Motor neuron (in vitro differentiated cells): ENCODE data around the gene ACKR2. TPM values are rescaled to one million over a fixed set of nuclear protein-coding genes. Genes with fewer than 3 reads are reported as not detected.
A peak's percentile ranks its signal among the peaks of the same experiment; 100 is the strongest.

Source experiments
- ATAC-seq, 8 experiments: fragments of 200-7000 bp; cut with Tn5 transposase; replicated peaks in 6 of 8; 2 replicates each; pipeline ENCODE4 v1.8.0; 2021; ENCODE audit warnings: mild to moderate bottlenecking in 8 of 8, moderate library complexity in 8 of 8
- H3K27ac ChIP-seq, 2 donors: fragments of 250-450 bp; sonication (Bioruptor Pico); 2 replicates each; pipeline ENCODE4 v1.9.0; 2021; ENCODE audit warnings: antibody characterized with exemption in 2 of 2, mild to moderate bottlenecking in 2 of 2, moderate library complexity in 1 of 2
- H3K4me1 ChIP-seq, 2 donors: fragments of 250-450 bp; sonication (Bioruptor Pico); replicated peaks in 1 of 2; 2 replicates each; pipeline ENCODE4 v1.6.1; 2021; ENCODE audit warnings: antibody characterized with exemption in 2 of 2, mild to moderate bottlenecking in 2 of 2, moderate library complexity in 1 of 2
- H3K4me3 ChIP-seq, 5 donors: fragments of 250-450 bp; sonication (Bioruptor Pico); 2 replicates each; pipeline ENCODE4 v1.9.0; 2021; ENCODE audit warnings: antibody characterized with exemption in 5 of 5, mild to moderate bottlenecking in 5 of 5, moderate library complexity in 4 of 5
- WGBS, 10 experiments: fragments of 450-650 bp; shearing (Covaris generic); methylation state at CpG; one replicate each; pipeline ENCODE4 v1.0.0; 2022; 5-methylcytosine and 5-hydroxymethylcytosine counted together
- in situ Hi-C, 9 experiments: fragments of 400-800 bp; cut with MboI; loops; one replicate each; pipeline ENCODE4 v1.15.0; 2021; ENCODE audit warnings: low sequenced_read_pairs in 9 of 9, low pct_unique_long_range_greater_than_20kb in 2 of 9; ENCODE audit not compliant: unreplicated experiment in 9 of 9
- total RNA-seq, 8 experiments: library from RNA; unstranded; fragments of 300-600 nt; gene quantifications; 2 replicates each; pipeline versions ENCODE4 v1.2.3 to v1.2.4, GENCODE V29; 2022

Gene ACKR2
- total RNA-seq, 8 experiments from 2014 or later = 0.31 to 0.87 (median 0.38) TPM; not detected in 1

- no peak overlapping the region for H3K4me3 ChIP-seq
- in situ Hi-C loops = no loop called here
- WGBS, 10 experiments = 40% methylated on average over 1 of the region's 1 CpG; no CpG with 5 or more reads in 8 of the 10 experiments
- no peaks in the 10 kb centered on the region for H3K4me1 ChIP-seq
- H3K27ac ChIP-seq = no peak overlapping the region
- no peak for ATAC-seq
Observed at GRCh38 chr3:42844412-42844713, 35.1 kb downstream of the ACKR2 start.

- 60 to 100% (median 85%) methylated on average over 1 to 4 of the region's 4 CpGs; no CpG with 5 or more reads in 4 of the 10 experiments for WGBS, 10 experiments
Observed at GRCh38 chr3:42844815-42845214, 35.6 kb downstream of the ACKR2 start.

GRCh38 chr3:42846685-42847522 is 37.7 kb downstream of the ACKR2 start:
- Histone ChIP-seq H3K27ac (no peak overlapping the region), H3K4me3 (no peak overlapping the region), H3K4me1 (no peaks in the 10 kb centered on the region)
- 6 to 83% (median 33%) methylated on average over 1 to 4 of the region's 5 CpGs; no CpG with 5 or more reads in 1 of the 10 experiments for WGBS, 10 experiments
- in situ Hi-C loops = no loop called here
- peak in 1 of 8 experiments; percentile 16 for ATAC-seq

More at GRCh38 chr3:42844815-42845214, 35.6 kb downstream of the ACKR2 start:
- Histone ChIP-seq H3K4me3 (no peak overlapping the region), H3K4me1 (no peaks in the 10 kb centered on the region), H3K27ac (no peak overlapping the region)
- in situ Hi-C loops = no loop called here
- ATAC-seq = no peak

- no peak overlapping the region for H3K27ac ChIP-seq
- in situ Hi-C loops = no loop called here
- ATAC-seq = peak in 3 of 8 experiments; percentile 61 to 78 (median 73)
- H3K4me1 ChIP-seq = no peaks in the 10 kb centered on the region
- WGBS, 10 experiments = 0 to 100% (median 50%) methylated on average over 1 to 2 of the region's 4 CpGs; no CpG with 5 or more reads in 4 of the 10 experiments
- no peak overlapping the region for H3K4me3 ChIP-seq
Observed at GRCh38 chr3:42847731-42848130, 38.5 kb downstream of the ACKR2 start.

- Histone ChIP-seq H3K4me3 (no peak overlapping the region), H3K4me1 (no peaks in the 10 kb centered on the region), H3K27ac (no peak overlapping the region)
- WGBS, 10 experiments = 60 to 93% (median 87%) methylated on average over 1 to 7 of the region's 7 CpGs; no CpG with 5 or more reads in 2 of the 10 experiments
- in situ Hi-C loops = no loop called here
- ATAC-seq = no peak
Observed at GRCh38 chr3:42849017-42849416, 39.8 kb downstream of the ACKR2 start.

- no peak for ATAC-seq
- in situ Hi-C loops = no loop called here
- WGBS, 10 experiments = 40 to 72% methylated on average over 1 to 3 of the region's 3 CpGs; no CpG with 5 or more reads in 8 of the 10 experiments
- H3K27ac ChIP-seq = no peak overlapping the region
- no peaks in the 10 kb centered on the region for H3K4me1 ChIP-seq
- H3K4me3 ChIP-seq = no peak overlapping the region
Observed at GRCh38 chr3:42850263-42850662, 41.0 kb downstream of the ACKR2 start.

- WGBS, 10 experiments = 50 to 100% (median 88%) methylated on average over 1 to 4 of the region's 6 CpGs; no CpG with 5 or more reads in 5 of the 10 experiments
- in situ Hi-C loops = no loop called here
- Histone ChIP-seq H3K4me1 (no peaks in the 10 kb centered on the region), H3K27ac (no peak overlapping the region), H3K4me3 (no peak overlapping the region)
- ATAC-seq = no peak
Observed at GRCh38 chr3:42851228-42851834, 42.1 kb downstream of the ACKR2 start.

GRCh38 chr3:42852441-42852840 is 43.2 kb downstream of the ACKR2 start:
- no peak overlapping the region for H3K4me3 ChIP-seq
- no peak overlapping the region for H3K27ac ChIP-seq
- H3K4me1 ChIP-seq = no peaks in the 10 kb centered on the region
- in situ Hi-C loops = no loop called here
- WGBS, 10 experiments = 0 to 100% (median 38%) methylated on average over 1 to 2 of the region's 2 CpGs; no CpG with 5 or more reads in 4 of the 10 experiments
- ATAC-seq = peak in 3 of 8 experiments; percentile 34 to 77 (median 74)

- 0 to 100% (median 75%) methylated on average over 1 of the region's 1 CpG; no CpG with 5 or more reads in 6 of the 10 experiments for WGBS, 10 experiments
- ATAC-seq = no peak
Observed at GRCh38 chr3:42853056-42853455, 43.8 kb downstream of the ACKR2 start.

GRCh38 chr3:42853739-42854302 is 44.6 kb downstream of the ACKR2 start:
- Histone ChIP-seq H3K4me1 (no peaks in the 10 kb centered on the region), H3K27ac (no peak overlapping the region), H3K4me3 (no peak overlapping the region)
- in situ Hi-C loops = no loop called here
- peak in 2 of 8 experiments; percentile 39 to 56 for ATAC-seq
- 0 to 90% (median 50%) methylated on average over 1 to 4 of the region's 4 CpGs; no CpG with 5 or more reads in 4 of the 10 experiments for WGBS, 10 experiments

More at GRCh38 chr3:42853056-42853455, 43.8 kb downstream of the ACKR2 start:
- in situ Hi-C loops = no loop called here
- H3K27ac ChIP-seq = no peak overlapping the region
- no peak overlapping the region for H3K4me3 ChIP-seq
- H3K4me1 ChIP-seq = no peaks in the 10 kb centered on the region

- Histone ChIP-seq H3K27ac (no peak overlapping the region), H3K4me1 (no peaks in the 10 kb centered on the region), H3K4me3 (no peak overlapping the region)
- in situ Hi-C loops = no loop called here
- ATAC-seq = no peak
Observed at GRCh38 chr3:42855219-42855546, 45.9 kb downstream of the ACKR2 start.

- in situ Hi-C loops = no loop called here
Observed at GRCh38 chr3:42855547-42856380, 46.5 kb downstream of the ACKR2 start.

More at GRCh38 chr3:42855547-42856380, 46.5 kb downstream of the ACKR2 start:
- WGBS, 10 experiments = 0 to 100% (median 58%) methylated on average over 1 to 2 of the region's 4 CpGs; no CpG with 5 or more reads in 1 of the 10 experiments
- no peaks in the 10 kb centered on the region for H3K4me1 ChIP-seq
- H3K27ac ChIP-seq = no peak overlapping the region
- ATAC-seq = peak in 2 of 8 experiments; percentile 51 to 69
- no peak overlapping the region for H3K4me3 ChIP-seq
